ENCODE data around the gene DNAJB8.

GRCh38 chr3:128468285-128468790 is 1.6 kb upstream of the DNAJB8 start:
- TF ChIP-seq CTCF (IDR thresholded peaks at IDR 0.05; ENCODE audit: insufficient read depth, low read depth, low read length) (no peak), EZH2 (IDR thresholded peaks at IDR 0.05; ENCODE audit: insufficient read depth, low read length) (no peak)
